Neural crest cell (in vitro differentiated cells): Measurements from ENCODE around the gene PLSCR3. TPM values are rescaled to one million over a fixed set of nuclear protein-coding genes. Genes with fewer than 3 reads are reported as not detected.

Experiments
- DNase-seq: peaks from one replicate; pipeline ENCODE4 v3.0.0; 2021; ENCODE audit warnings: low read depth, mixed read lengths, low spot score
- H3K27ac Mint-ChIP-seq: one replicate; pipeline ENCODE4 v1.8.0; 2021; ENCODE audit warnings: mild to moderate bottlenecking, mixed read lengths; ENCODE audit not compliant: unreplicated experiment
- H3K27me3 Mint-ChIP-seq: 2 replicates; pipeline ENCODE4 v1.8.0; 2021; ENCODE audit warnings: low read depth, mild to moderate bottlenecking, mixed read lengths
- H3K36me3 Mint-ChIP-seq: 2 replicates; pipeline ENCODE4 v1.8.0; 2021; ENCODE audit warnings: low read depth, mild to moderate bottlenecking, mixed read lengths
- H3K4me1 Mint-ChIP-seq: 2 replicates; pipeline ENCODE4 v1.8.0; 2021; ENCODE audit warnings: mixed read lengths
- H3K4me3 Mint-ChIP-seq: one replicate; pipeline ENCODE4 v1.8.0; 2021; ENCODE audit warnings: mild to moderate bottlenecking, mixed read lengths
- H3K9me3 Mint-ChIP-seq: 2 replicates; pipeline ENCODE4 v1.8.0; 2021; ENCODE audit warnings: mixed read lengths
- long read RNA-seq: library from polyadenylated mRNA; unstranded; transcript quantifications from one replicate; pipeline ENCODE4 v2.0.0, GENCODE V29; 2020
- total RNA-seq: library from RNA; stranded (reverse); gene quantifications from 2 replicates; pipeline ENCODE4 v1.2.1, GENCODE V29; 2021
- TF ChIP-seq, protein P1 (sequence below): fragments of 200-600 bp; sonication (generic); conservative IDR thresholded peaks from 2 replicates; pipeline ENCODE4 v1.5.0; 2021; ENCODE audit warnings: antibody characterized with exemption, mild to moderate bottlenecking

Gene PLSCR3
- 21.9 and 25.7 TPM in 2 replicates for total RNA-seq
- long read RNA-seq, result 0 reads

DNA sequence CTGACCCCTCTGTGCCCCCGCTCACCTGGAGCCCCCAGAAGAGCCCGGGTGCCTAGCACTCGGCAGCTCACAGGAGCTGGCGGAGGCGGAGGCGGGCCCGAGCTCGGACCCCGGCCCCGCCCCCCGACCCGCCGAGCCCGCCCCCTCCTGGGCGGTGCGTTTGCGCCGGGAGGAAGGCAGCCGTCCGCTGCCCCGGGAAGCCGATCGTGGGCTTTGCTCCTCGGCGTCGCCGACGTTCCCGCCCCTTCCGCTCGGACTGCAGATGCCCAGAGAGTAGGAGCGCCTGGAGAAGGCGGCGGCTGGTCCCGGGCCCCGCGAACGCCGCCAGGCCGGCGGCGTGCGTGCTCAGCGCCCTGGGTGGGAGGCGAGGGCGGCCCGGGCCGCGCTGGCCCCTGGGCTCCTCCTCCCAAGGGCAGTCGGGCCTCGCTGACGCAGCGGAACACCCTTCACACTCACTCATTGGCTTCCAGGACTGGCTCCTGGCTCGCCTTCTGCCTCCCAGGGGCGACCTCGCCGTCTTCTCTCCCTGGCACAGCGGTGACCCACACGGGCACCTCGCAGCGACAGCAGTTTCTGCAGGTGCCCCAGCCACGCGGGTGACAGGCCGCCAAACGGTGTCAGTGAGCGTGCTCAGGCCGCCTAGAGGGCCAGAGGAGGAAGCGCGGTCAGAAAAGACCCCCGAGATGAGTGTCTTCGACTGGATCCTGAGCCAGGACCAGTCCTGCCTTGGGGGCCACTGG lies at the start of gene PLSCR3:
PLSCR3 (minus strand) TSS at position 74 of the 740 bp plus-strand sequence. CDS start 415 bp downstream, outside the sequence.
- TF ChIP-seq, protein P1, sequence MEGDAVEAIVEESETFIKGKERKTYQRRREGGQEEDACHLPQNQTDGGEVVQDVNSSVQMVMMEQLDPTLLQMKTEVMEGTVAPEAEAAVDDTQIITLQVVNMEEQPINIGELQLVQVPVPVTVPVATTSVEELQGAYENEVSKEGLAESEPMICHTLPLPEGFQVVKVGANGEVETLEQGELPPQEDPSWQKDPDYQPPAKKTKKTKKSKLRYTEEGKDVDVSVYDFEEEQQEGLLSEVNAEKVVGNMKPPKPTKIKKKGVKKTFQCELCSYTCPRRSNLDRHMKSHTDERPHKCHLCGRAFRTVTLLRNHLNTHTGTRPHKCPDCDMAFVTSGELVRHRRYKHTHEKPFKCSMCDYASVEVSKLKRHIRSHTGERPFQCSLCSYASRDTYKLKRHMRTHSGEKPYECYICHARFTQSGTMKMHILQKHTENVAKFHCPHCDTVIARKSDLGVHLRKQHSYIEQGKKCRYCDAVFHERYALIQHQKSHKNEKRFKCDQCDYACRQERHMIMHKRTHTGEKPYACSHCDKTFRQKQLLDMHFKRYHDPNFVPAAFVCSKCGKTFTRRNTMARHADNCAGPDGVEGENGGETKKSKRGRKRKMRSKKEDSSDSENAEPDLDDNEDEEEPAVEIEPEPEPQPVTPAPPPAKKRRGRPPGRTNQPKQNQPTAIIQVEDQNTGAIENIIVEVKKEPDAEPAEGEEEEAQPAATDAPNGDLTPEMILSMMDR, result peak; percentile 64
- Mint-ChIP-seq H3K27me3 (no peaks in the 10 kb centered on the region), H3K4me3 (peak within 1 kb of the TSS; percentile 88), H3K27ac (peak within 1 kb of the TSS; percentile 92), H3K36me3 (no peaks in the 10 kb centered on the region), H3K9me3 (no peaks in the 10 kb centered on the region), H3K4me1 (peaks cover 17% of the 10 kb centered on the region)
- peak; percentile 81 for DNase-seq

DNA sequence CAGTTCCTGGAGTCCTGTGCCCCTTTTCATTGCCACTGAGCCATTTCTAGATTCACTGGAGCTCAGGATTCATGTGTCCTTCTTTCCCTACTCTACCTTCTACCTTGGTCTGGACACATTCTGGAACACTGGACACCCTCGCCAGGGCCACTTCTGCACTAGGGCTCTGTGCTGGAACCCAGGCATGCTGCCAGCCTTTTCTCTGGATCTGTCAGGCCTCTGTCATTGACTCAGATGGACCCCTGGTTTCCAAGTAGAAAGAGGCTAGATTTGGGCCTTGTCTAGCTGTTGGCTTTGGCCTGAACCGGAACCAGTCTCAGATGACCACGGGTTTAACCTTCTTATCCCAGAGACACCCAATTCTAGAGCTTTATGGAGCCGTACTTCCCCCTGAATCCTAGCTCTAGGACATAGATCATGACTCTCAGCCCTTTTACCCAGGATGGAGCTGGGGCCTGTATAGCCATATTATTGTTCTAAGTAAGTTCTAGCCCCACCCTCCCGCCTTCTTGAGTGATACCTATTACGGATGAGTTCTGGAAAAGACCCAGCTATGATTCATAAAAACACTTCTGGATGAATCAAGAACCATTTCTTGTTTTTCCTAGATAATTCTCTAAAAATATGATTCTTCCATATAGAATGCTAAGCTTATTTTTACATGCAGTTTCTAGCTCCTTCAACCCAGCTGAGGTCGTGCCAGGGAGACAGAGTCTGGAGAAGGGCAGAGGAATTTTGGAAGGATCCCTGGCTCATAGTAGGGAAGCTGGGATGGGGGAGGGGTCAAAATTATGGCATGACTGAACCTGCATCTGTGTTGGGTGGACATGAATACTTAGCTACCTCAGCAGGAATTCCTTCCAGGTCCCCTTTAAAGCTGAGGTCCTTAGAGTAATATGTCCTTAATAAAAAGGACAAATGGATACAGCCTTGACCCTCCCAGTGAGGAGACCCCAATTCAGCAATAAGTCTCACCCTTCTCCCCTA lies 49.5 kb upstream of the PLSCR3 start:
- no peak for DNase-seq
- TF ChIP-seq, protein P1, result no peak
- Mint-ChIP-seq H3K4me1 (peaks cover 44% of the 10 kb centered on the region), H3K27ac (no peak overlapping the region), H3K36me3 (peaks cover 3% of the 10 kb centered on the region), H3K27me3 (peaks cover 62% of the 10 kb centered on the region), H3K9me3 (no peaks in the 10 kb centered on the region), H3K4me3 (peak overlapping the region; percentile 72)

DNA sequence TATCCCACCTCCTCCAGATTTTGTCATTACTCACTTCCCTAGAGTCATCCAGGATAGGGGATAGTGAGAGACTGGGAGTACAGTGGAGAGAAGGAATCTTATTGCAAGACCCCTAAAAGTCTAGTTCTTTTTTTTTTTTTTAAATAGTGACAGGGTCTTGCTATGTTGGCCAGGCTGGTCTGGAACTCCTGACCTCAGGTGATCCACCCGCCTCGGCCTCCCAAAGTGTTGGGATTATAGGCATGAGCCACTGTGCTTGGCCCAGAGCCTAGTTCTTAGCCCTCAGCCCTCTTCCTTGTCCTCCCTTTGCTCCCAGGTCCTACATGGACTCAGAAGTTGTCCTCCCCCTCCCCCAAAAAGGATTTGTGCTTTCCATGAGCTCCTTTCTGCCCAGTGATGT lies 47.8 kb upstream of the PLSCR3 start:
- no peak for DNase-seq
- Mint-ChIP-seq H3K4me3 (peak overlapping the region; percentile 68), H3K27me3 (peaks cover 72% of the 10 kb centered on the region), H3K36me3 (peaks cover 6% of the 10 kb centered on the region), H3K9me3 (no peaks in the 10 kb centered on the region), H3K27ac (no peak overlapping the region), H3K4me1 (peaks cover 55% of the 10 kb centered on the region)
- TF ChIP-seq, protein P1, result no peak

DNA sequence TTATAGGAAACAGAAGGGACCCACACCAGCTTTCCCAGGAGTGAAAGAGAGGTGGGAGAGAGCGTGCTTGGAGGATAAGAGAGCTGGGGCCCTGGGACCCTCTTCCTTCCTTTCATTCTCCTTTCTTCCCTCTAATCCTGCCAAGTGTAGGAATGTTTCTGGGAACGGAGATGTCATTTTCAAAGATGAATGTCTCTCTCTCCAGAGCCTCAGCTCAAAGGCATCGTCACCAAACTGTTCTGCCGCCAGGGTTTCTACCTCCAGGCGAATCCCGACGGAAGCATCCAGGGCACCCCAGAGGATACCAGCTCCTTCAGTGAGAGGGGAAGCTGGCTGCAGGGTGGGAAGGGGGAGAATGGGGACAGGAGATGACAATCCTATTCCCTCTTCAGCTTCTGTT lies 46.9 kb upstream of the PLSCR3 start:
- Mint-ChIP-seq H3K4me3 (peak overlapping the region; percentile 95), H3K27me3 (peaks cover 77% of the 10 kb centered on the region), H3K9me3 (no peaks in the 10 kb centered on the region), H3K36me3 (peaks cover 6% of the 10 kb centered on the region), H3K27ac (no peak overlapping the region), H3K4me1 (peaks cover 57% of the 10 kb centered on the region)
- TF ChIP-seq, protein P1, result no peak
- no peak for DNase-seq

DNA sequence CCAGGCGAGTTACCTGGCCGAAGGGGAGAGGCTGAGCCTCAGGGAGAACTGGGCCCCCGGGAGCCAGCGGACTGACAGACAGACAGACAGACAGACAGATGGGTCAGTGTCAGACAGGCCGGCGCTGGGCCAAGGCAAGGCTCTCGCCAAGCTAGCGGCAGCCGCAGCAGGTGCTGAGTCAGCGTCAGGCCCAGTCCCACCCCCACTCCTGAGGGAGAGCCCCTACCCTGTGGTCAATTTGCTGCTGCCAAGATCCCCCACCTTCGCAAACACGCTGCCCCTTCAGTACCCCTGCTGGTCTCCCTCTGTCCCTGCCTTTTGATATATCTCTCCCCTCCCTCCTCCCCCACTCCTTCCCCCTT lies 46.5 kb upstream of the PLSCR3 start:
- DNase-seq, result peak; percentile 47
- peaks cover 79% of the 10 kb centered on the region for H3K27me3 Mint-ChIP-seq
- H3K9me3 Mint-ChIP-seq, result no peaks in the 10 kb centered on the region
- peaks cover 58% of the 10 kb centered on the region for H3K4me1 Mint-ChIP-seq
- H3K4me3 Mint-ChIP-seq, result peak overlapping the region; percentile 95
- peaks cover 6% of the 10 kb centered on the region for H3K36me3 Mint-ChIP-seq
- H3K27ac Mint-ChIP-seq, result peak overlapping the region; percentile 99
- TF ChIP-seq, protein P1, result no peak
